Ishikawa (cell line): ENCODE measurements around the gene BLOC1S3.

Source experiments
- CEBPB ChIP-seq: IDR thresholded peaks from 2 replicates; pipeline ENCODE4 v1.6.1; 2012
- CREB1 ChIP-seq: IDR thresholded peaks from 2 replicates; pipeline ENCODE4 v1.6.1; 2012; ENCODE audit warnings: low read depth
- EGR1 ChIP-seq: IDR thresholded peaks from 2 replicates; pipeline ENCODE4 v1.6.1; 2012
- EP300 ChIP-seq: IDR thresholded peaks from 2 replicates; pipeline ENCODE4 v1.6.1; 2012; ENCODE audit warnings: borderline replicate concordance
- FOXM1 ChIP-seq: IDR thresholded peaks from 2 replicates; pipeline ENCODE4 v1.6.1; 2012; ENCODE audit warnings: low read depth, borderline replicate concordance
- MAX ChIP-seq: IDR thresholded peaks from 2 replicates; pipeline ENCODE4 v1.6.1; 2012
- NFIC ChIP-seq: IDR thresholded peaks from 2 replicates; pipeline ENCODE4 v1.6.1; 2012
- RAD21 ChIP-seq: IDR thresholded peaks from 2 replicates; pipeline ENCODE4 v1.6.1; 2012; ENCODE audit warnings: low read depth
- TAF1 ChIP-seq: IDR thresholded peaks from 2 replicates; pipeline ENCODE4 v1.6.1; 2012; ENCODE audit warnings: low read depth, mild to moderate bottlenecking
- TCF12 ChIP-seq: IDR thresholded peaks from 2 replicates; pipeline ENCODE4 v1.6.1; 2012; ENCODE audit warnings: low read depth
- TEAD4 ChIP-seq: IDR thresholded peaks from 2 replicates; pipeline ENCODE4 v1.6.1; 2012
- YY1 ChIP-seq: IDR thresholded peaks from 2 replicates; pipeline ENCODE4 v1.6.1; 2012; ENCODE audit warnings: low read depth
- ZBTB7A ChIP-seq: IDR thresholded peaks from 2 replicates; pipeline ENCODE4 v1.6.1; 2012; ENCODE audit warnings: low read depth
- TF ChIP-seq, protein P1 (sequence below): IDR thresholded peaks from 2 replicates; pipeline ENCODE4 v1.6.1; 2012; ENCODE audit warnings: low read depth, mild to moderate bottlenecking
- TF ChIP-seq, protein P2 (sequence below): IDR thresholded peaks from 2 replicates; pipeline ENCODE4 v1.6.1; 2012

The BLOC1S3 gene

DNA sequence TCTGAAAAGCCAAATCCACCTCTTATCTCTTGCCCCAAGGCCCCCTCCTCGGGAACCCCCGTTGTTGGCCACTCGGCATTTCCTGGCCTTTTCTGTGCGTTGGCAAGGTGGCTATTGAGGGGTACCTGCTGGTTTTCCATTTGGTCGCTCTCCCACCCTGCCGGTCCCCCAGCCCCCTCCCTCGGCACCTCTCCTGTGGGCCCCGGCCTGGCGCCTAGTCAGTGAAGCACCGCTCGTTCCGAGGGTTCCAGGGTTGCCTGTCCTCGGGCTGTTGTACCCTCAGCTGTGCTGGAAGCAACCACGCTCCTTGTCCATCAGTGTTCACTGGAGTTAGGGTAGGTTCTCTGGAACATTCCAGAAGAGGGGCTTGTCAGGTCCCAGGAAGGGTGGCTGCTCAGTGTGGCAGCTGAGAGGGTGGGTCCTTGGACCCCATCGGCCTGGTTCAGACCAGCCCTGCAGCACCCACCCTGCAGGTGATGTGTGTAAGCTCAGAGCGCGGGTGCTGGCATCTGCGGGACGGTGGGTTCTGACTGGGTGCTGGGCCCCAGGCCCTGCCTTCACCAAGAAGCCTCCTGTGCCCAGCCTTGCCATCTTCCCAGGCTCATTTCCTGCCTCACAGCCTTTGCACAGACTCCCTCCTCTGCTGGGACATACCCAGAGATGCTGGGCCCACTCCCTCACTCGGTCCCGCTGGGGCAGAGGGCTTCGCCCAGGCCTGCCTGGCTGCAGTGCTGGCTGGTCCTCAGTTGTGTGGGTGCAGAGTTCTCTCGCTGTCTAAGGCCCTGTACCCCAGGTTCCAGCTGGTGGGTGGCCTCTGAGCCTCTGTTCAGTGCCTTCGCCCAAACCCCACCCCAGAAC lies 39.1 kb upstream of the BLOC1S3 start:
- no peak for TF ChIP-seq TAF1
- no peak for TF ChIP-seq TCF12
- TF ChIP-seq EGR1 = no peak
- no peak for TF ChIP-seq CEBPB
- TF ChIP-seq RAD21 = no peak
- no peak for TF ChIP-seq YY1
- no peak for TF ChIP-seq FOXM1
- TF ChIP-seq, protein P1, sequence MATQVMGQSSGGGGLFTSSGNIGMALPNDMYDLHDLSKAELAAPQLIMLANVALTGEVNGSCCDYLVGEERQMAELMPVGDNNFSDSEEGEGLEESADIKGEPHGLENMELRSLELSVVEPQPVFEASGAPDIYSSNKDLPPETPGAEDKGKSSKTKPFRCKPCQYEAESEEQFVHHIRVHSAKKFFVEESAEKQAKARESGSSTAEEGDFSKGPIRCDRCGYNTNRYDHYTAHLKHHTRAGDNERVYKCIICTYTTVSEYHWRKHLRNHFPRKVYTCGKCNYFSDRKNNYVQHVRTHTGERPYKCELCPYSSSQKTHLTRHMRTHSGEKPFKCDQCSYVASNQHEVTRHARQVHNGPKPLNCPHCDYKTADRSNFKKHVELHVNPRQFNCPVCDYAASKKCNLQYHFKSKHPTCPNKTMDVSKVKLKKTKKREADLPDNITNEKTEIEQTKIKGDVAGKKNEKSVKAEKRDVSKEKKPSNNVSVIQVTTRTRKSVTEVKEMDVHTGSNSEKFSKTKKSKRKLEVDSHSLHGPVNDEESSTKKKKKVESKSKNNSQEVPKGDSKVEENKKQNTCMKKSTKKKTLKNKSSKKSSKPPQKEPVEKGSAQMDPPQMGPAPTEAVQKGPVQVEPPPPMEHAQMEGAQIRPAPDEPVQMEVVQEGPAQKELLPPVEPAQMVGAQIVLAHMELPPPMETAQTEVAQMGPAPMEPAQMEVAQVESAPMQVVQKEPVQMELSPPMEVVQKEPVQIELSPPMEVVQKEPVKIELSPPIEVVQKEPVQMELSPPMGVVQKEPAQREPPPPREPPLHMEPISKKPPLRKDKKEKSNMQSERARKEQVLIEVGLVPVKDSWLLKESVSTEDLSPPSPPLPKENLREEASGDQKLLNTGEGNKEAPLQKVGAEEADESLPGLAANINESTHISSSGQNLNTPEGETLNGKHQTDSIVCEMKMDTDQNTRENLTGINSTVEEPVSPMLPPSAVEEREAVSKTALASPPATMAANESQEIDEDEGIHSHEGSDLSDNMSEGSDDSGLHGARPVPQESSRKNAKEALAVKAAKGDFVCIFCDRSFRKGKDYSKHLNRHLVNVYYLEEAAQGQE = no peak
- no peak for TF ChIP-seq ZBTB7A
- no peak for TF ChIP-seq TEAD4

DNA sequence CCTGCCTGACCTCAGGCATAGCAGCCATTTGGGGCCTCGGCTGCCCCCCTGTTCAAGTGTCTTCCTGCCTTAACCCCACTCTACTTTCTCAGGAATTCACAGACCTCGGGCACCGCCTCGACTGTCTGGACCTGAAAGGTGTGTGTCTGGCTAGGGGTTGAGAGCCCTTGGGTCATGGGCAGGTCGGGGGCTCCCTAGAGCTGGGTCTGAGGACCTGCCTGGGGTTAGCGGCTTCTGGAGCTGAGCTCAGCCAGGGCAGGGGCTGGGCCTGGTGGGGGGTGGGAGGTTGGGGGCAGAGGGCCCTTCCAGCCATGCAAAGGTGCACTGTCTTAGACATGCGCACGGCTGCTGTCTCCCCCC lies 38.5 kb upstream of the BLOC1S3 start:
- TF ChIP-seq, protein P1 = no peak
- TF ChIP-seq ZBTB7A = no peak

- no peak for TF ChIP-seq TAF1
- TF ChIP-seq MAX = no peak
These were observed 38.1 kb upstream of the BLOC1S3 start for GRCh38 chr19:45140533-45140932.

GRCh38 chr19:45141203-45141900 lies 37.2 kb upstream of the BLOC1S3 start:
- TF ChIP-seq EGR1 (no peak), TAF1 (no peak), RAD21 (no peak), TCF12 (no peak), EP300 (no peak), TEAD4 (no peak), CREB1 (no peak), MAX (no peak), FOXM1 (no peak), YY1 (no peak), NFIC (no peak), CEBPB (no peak), ZBTB7A (no peak)
- TF ChIP-seq, protein P2, sequence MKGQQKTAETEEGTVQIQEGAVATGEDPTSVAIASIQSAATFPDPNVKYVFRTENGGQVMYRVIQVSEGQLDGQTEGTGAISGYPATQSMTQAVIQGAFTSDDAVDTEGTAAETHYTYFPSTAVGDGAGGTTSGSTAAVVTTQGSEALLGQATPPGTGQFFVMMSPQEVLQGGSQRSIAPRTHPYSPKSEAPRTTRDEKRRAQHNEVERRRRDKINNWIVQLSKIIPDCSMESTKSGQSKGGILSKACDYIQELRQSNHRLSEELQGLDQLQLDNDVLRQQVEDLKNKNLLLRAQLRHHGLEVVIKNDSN = no peak
- TF ChIP-seq, protein P1 = no peak

DNA sequence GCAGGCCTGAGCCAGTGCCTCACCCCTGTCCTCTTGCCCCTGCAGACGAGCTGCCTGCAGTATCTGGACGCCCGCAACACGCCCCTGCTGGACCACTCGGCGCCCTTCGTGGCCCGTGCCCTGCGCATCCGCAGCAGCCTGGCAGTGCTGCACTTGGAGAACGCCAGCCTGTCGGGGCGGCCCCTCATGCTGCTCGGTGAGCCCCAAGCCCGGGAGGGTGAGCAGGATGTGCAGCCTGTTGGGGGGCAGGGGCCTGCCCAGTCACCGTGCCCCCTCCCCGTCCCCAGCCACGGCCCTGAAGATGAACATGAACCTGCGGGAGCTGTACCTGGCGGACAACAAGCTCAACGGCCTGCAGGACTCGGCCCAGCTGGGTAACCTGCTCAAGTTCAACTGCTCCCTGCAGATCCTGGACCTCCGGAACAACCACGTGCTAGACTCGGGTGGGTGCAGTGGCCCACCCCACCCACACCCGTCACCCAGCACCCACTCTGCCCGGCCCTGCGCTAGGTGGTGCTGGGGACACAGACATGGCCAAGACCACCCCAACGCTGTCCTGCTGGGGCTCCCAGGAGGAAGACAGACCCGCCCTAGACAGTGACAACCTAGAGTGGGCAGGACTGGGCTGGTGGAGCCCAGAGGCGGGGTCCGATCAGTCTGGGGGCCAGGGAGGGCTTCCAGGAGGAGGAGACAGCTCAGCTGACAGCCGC lies 36.4 kb upstream of the BLOC1S3 start:
- no peak for TF ChIP-seq NFIC
- no peak for TF ChIP-seq EP300
- TF ChIP-seq FOXM1 = no peak
- no peak for TF ChIP-seq EGR1
- TF ChIP-seq, protein P2 = no peak
- TF ChIP-seq MAX = no peak
- TF ChIP-seq TCF12 = no peak
